Umbilical cord (tissue), 2 donors: ENCODE data around the gene RNF112. TPM values are rescaled to one million over a fixed set of nuclear protein-coding genes. Genes with fewer than 3 reads are reported as not detected.
"Not testable (repeated sequence)": the region's sequence is repeated elsewhere in the genome, so short reads cannot be mapped to it uniquely, and the experiment has no call there.

Experiments used
- DNase-seq: peaks from one replicate; pipeline ENCODE4 v3.0.0-alpha.2; 2015; ENCODE audit warnings: low spot score
- total RNA-seq: library from RNA; depleted of rRNA; stranded (reverse); fragments of >200 nt; gene quantifications from one replicate; pipeline ENCODE4 v1.2.3, GENCODE V29; 2014; ENCODE audit warnings: low replicate concordance; ENCODE audit not compliant: insufficient read depth

The RNF112 gene
- total RNA-seq, 1 donor from 2014 or later, result 20.5 TPM

DNA sequence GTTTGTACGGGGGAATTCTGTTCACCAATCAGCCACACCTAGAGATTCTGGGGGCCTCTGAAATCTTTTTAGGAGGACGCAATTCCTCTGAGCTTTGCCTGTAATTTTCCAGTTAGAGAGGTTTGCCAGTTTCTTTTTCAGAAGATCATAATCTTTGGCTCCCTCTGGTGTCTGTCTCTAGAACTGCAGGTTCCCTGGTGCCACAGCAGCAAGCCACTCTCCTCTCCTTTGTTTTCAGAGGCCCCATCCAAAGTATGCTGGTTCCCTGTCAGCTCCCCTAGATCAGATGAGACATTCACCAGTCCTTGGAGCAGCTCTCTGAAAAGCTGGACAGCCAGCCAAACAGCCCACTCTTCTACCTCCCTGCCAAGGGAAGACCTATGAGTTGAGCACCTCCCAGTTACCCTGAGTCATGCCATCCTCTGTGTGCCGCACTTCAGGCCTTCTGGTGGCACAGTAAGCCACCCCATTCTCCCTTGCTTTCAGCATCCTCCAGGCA lies 36.1 kb downstream of the RNF112 start:
- peak; percentile 92 for DNase-seq

DNA sequence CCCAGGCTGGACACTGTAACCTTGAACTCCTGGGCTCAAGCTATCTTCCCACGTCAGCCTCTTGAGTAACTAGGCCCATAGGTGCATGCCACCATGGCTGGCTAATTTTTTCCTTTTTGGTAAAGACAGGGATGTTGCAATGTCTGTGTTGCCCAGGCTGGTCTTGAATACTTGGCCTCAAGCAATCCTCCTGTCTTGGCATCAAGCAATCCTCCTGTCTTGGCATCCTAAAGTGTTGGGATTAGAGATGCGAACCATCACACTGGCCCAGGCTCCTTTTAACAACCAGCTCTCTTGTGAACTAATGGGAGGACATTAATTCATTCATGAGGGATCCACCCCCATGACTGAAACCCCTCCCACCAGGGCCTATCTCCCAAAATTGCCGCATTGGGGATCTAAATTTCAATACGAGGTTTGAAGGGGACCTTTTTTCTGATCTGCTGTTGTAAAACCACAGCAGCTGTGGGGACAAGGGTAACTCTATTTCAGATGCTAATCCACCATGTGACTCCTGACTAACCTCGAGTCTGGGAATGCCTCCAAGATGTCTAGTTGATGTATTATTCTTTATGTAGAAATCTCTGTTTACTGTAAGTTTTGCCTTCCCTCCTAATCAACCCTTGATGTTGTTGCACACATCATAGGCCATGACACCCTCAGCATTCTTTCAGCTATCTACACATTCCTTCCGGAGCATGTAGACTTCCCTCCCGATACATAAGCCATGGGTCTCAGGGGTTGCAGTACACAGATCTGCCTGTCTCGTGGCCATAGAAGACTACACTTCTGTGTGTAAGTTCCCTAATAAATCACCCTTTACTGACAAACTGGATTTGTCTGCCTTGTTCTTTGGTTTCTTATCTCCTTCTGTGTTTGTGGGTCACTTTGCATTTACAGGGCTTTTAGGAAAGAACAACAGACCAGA lies 37.6 kb downstream of the RNF112 start:
- DNase-seq, result peak; percentile 99

DNA sequence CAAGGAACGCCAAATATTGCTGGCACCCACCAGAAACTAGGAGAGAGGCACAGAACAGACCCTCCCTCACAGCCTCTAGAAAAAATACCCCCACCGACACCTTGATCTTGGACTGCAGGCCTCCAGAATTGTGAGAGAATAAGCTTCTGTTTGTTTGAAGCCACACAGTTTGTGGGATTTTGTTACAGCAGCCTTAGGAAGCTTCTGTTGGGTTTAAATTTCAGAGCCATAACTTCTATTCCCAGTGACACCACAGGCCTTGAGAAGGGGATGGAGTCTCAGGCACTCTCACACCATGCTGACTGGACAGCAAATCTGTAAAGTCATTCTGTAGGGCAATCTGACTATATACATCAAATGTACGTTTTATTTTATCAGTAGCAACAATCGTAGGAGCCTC lies 38.6 kb downstream of the RNF112 start:
- DNase-seq, result no peak

DNA sequence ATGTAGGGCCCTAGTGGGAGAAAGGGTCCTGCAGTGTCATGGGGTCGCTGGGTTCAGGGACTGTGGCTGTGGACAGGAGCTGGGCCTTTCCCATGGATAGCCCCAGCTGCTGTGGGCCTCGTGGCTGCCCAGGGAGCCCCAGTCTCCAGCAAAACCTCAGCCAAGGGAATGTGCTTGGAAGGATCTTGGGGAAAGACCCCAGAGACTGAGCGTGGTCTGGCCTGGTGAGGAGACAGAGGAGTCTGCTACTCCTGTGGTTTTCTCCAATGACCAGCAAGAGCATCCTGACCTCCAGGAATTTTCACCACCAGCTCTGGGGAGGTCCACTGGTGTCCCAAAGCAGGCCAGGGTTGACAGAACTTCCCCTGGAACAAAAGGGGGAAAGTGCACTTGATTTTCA lies 42.3 kb downstream of the RNF112 start:
- DNase-seq, result no peak

DNA sequence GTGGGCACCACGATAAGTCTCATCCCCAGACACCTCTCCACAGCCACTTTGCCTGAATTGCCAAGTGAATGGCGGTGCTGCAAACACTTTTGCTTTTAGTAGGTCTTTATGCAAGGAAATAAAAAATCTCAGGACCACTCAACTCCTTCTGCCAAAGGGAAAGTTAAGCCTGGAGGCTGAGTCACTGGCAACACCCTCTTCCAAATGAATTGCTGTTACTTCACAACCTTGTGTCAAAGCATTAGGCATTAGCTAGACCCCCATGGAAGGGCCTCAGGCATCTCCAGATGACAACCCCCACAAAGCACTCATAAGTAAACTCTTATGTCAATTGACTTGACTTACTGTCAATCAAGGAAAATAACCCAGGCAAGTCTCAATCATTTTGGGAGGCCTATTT lies 43.0 kb downstream of the RNF112 start:
- DNase-seq, result no peak

DNA sequence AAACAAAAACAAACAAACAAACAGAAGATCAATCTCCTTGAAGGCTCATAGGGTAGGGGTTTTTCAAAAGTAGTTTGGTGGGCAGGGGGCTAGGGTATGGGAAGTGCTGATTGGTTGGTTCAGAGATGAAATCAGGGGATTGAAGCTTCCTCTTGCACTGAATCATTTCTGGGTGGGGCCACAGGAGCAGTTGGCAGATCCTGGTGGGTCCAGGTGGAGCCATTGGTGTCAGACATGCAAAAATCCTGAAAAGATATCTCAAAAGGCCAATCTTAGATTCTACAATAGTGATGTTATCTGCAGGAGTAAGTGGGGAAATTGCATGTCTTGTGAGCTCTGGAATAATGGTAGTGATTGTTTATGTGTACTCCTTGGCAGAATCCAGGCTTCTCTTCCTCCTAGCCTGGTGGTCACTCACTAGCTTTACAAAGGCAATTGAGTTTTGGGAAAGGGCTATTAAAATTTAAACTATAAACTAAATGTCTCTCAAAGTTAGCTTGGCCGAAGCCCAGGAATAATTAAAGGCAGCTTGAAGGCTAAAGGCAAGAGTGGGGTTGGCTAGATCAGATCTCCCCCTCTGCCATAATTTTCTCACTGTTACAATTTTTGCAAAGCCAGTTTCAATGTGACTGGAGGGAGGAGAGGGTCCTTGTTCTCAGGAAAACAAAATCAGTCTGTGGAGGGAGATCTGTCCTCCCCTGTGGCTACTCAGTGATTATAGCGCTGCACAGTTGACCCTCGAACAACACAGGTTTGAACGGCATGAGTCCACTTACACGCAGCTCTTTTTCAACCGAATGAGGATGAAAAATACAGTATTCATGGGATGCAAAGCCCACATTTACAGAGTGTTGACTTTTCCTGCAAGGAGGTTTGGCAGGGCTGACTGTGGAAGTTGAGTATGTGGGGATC lies 45.2 kb downstream of the RNF112 start:
- no peak for DNase-seq

DNA sequence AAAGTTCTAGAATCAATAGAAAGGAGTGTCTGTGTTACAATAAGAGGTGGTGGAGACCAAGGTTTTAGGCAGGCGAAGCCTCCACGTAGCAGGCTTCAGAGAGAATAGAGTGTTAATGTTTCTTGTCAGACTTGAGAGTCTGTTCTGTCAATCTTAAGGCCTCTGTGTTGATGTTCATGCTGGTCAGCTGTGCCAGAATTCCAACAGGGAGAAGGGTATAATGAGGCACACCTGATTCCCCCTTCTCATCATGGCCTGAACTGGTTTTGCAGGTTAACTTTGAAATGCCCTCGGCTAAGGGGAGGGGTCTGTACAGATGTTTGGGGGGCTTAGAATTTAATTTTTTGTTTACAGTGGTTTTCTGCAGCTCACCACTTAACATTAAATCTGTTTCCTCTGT lies 46.0 kb downstream of the RNF112 start:
- DNase-seq, result no peak

DNA sequence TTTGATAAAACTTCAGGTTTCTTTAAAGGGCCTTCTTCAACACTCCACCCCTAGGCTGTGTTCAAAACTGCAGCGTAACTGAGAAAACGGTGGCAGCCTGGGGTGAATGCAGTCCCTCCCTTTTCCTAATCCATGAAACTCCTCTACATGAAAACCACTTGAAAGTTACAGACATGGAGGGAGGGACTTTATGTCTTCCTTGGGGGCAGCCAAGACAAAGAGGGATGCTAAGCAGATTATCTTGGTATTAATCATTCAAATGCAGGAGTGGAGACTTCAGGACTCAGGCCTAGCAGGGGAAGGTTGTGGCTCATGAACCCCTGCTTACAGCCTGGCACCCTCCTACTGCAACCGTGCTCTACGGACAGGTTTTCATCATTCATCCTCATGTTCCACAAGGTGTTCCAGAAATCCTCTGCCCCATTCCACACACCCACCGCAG lies 46.8 kb downstream of the RNF112 start:
- DNase-seq, result no peak

DNA sequence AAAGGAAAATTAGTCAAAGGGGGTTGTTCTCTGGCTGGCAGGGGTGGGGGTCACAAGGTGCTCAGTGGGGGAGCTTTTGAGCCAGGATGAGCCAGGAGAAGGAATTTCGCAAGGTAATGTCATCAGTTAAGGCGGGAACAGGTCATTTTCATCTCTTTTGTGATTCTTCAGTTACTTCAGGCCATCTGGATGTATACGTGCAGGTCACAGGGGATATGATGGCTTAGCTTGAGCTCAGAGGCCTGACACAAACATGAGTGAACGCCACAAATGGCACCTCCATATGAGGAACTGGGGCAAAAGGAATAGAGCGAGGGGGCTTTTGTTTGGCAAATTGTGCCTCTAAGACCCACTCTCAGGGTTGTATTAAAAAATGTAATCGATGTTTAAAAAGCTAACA lies 47.4 kb downstream of the RNF112 start:
- DNase-seq, result not testable (repeated sequence)

DNA sequence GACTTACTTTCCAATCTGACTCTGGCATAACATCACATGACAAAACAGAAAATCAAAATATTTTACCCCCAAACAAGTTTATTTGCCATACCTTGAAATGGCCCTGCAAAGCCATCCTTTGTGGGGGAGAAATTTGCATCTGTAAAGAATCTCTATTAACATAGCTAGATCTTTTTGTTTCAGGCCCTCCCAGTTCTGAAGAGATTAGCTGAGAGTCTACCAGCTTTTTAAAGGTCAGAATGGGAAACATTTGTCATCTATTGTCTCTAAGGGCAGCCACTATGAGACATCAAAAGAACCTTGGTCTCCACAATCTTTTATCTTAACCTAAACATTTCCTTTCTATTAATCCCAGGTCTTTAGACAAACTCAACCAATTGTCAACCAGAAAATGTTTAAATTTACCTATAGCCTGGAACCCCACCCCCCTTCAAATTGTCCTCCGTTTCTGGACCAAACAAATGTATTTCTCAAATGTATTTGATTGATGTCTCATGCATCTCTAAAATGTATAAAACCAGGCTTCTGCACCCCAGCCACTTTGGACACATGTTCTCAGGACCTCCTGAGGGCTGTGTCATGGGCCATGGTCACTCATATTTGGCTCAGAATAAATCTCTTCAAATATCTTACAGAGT lies 48.1 kb downstream of the RNF112 start:
- DNase-seq, result not testable (repeated sequence)

DNA sequence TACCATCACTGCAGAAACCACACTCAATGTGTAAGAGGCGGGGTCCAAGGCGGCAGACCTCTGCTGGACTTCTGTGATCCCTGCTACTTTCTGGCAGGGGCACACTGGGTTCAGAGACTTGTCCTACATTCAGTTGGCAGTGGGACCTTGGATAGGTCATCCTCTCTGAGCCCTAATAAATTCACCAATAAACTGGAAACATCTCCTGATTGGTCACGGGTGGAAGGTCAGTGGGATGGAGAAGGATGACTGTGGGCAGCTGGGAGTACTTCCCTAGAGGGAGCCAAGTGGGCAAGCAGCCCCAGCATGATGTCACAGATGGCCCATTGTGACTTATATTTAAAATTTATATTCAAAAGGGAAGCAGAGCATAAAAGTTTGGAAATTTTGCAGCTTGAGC lies 49.7 kb downstream of the RNF112 start:
- DNase-seq, result no peak

DNA sequence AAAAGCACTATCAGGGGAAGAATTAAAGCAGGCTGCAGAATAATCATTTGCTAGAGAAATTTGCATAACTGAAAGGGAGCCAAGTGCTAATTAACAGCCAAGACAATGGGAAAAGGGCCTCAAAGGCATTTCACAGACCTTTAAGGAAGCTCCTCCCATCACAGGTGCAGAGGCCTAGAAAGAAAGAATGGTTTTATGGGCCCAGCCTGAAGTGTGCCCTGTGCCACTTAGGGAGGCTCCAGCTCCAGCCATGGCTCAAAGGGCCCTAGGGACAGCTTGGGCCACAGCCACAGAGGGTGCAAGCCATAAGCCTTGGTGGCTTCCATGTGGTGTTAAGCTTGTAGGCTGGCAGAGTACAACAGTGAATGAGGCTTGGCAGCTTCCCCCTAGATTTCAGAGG lies 50.1 kb downstream of the RNF112 start:
- no peak for DNase-seq

DNA sequence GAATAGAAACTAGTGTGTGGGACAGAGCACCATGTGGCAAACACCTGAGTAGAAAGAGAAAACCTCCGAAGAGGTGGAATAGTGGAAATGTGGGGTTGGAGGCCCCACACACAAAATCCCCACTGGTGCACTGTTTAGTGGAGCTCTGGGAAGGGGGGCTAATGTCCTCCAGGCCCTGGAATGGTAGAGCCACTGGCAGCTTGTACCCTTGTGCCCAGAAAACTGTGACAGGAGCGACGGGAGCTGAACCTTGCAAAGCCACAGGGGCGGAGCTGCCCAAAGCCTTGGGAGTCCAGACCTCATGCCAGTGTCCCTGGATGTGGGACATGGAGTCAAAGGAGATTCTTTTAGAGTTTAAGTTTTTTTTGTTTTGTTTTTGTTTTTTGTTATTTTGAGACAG lies 50.6 kb downstream of the RNF112 start:
- DNase-seq, result no peak

DNA sequence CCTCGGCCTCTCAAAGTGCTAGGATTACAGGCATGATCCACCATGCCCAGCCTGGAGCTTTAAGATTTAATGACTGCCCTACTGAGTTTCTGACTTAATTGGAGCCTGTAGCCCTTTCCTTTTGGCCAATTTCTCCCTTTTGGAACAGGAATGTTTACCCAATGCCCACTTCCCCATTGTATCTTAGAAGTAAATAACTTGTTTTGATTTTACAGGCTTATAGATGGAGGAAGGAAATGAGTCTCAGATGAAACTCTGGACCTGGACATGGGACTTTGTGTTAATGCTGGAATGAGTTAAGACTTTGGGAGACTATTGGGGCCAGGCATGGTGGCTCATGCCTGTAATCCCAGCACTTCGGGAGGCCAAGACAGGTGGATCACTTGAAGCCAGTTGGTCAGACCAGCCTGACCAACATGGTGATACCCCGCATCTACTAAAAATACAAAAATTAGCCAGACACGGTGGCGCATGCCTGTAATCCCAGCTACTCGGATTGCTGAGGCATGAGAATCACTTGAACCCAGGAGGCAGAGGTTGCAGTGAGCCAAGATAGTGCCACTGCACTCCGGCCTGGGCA lies 51.5 kb downstream of the RNF112 start:
- not testable (repeated sequence) for DNase-seq

DNA sequence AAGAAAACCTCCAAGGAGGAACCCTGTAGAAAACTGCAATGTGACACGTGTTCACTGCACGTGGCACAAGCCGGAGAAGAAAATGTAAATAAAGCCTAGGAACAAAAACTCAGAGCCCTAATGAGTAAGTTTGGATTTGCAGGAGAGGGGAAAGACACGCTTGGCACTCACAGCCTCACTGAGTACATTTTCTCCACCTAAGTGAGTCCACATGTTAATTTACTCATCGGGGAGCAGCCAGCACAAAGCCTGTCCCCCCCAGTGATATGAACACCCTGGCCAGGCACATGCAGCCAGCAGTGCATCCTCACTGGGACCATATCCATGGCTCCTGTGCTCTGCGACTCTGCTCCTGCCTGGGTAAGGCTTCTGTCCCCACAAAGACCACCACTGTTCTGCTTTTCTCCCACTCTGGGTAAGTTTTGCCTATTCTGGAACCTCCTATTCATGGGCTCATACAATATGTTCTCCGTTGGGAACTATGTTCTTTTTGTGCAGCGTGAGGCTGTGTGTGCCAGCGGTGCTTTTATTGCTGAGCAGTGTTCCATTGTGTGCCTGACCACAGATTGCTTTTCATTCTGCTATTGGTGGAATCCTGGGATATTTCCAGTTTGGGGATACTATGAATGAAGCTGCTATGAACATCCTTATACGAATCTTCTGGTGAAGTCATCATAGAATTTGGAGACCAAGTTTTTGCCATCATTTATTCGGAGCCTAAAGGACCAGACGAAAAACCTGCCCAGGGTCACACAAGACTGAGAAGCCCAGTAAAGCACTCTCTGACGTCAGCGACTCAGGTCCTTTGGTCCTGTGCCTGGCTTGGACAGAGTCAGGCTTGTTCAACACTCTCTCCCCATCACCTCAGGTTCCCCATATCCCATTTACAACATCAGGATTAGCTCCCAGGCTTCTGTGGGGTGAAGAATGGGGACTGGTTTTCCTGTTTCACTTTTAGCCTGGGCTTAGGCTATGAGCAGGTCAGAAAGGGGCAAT lies 53.3 kb downstream of the RNF112 start:
- no peak for DNase-seq

Other genes with a start within 250 kb of the RNF112 start
- 42.1 TPM for gene EPN2, start 173.9 kb upstream of the RNF112 start, total RNA-seq
- 15.9 TPM for gene B9D1, start 48.5 kb upstream of the RNF112 start, total RNA-seq
- 15.6 TPM for gene MAPK7, start 32.7 kb upstream of the RNF112 start, total RNA-seq
- 171 TPM for gene MFAP4, start 24.0 kb upstream of the RNF112 start, total RNA-seq
- 0.48 TPM for gene SLC47A1, start 122.6 kb downstream of the RNF112 start, total RNA-seq
- gene ALDH3A2, start 237.5 kb downstream of the RNF112 start, total RNA-seq, result 71.3 TPM